Astrocyte (in vitro differentiated cells and primary cell): ENCODE results near the gene SLC47A2. TPM values are rescaled to one million over a fixed set of nuclear protein-coding genes. Genes with fewer than 3 reads are reported as not detected.

ENCODE experiments used
- DNase-seq: peaks from one replicate; pipeline ENCODE4 v3.0.0-alpha.2; 2010; ENCODE audit warnings: low read depth
- FAIRE-seq: peaks from 2 replicates; lab custom pipeline; 2011; peaks lifted over from hg19 to GRCh38; lab: Jason Lieb, UNC
- H2AFZ ChIP-seq: 2 replicates; pipeline ENCODE4 v1.6.0; 2012; ENCODE audit warnings: low read depth, low read length, inconsistent platforms
- H3K27ac ChIP-seq: 2 replicates; pipeline ENCODE4 v1.5.1; 2011; ENCODE audit warnings: low read depth, low read length, inconsistent platforms
- H3K27me3 ChIP-seq: 2 replicates; pipeline ENCODE4 v1.6.0; 2011; ENCODE audit warnings: low read length, inconsistent platforms; ENCODE audit not compliant: insufficient read depth
- H3K36me3 ChIP-seq: 2 replicates; pipeline ENCODE4 v1.5.1; 2011; ENCODE audit warnings: low read length, inconsistent platforms; ENCODE audit not compliant: insufficient read depth
- H3K4me1 ChIP-seq: 2 replicates; pipeline ENCODE4 v1.5.1; 2011; ENCODE audit warnings: low read length, inconsistent platforms; ENCODE audit not compliant: insufficient read depth
- H3K4me2 ChIP-seq: 2 replicates; pipeline ENCODE4 v1.6.0; 2012; ENCODE audit warnings: low read length, inconsistent platforms
- H3K4me3 ChIP-seq: 2 replicates; pipeline ENCODE4 v1.5.1; 2011; ENCODE audit warnings: low read depth, mild to moderate bottlenecking, low read length, inconsistent platforms; ENCODE audit not compliant: insufficient read depth
- H3K79me2 ChIP-seq: 2 replicates; pipeline ENCODE4 v1.6.0; 2012; ENCODE audit warnings: mild to moderate bottlenecking, low read length, inconsistent platforms; ENCODE audit not compliant: insufficient read depth
- H3K9ac ChIP-seq: 2 replicates; pipeline ENCODE4 v1.6.0; 2012; ENCODE audit warnings: mild to moderate bottlenecking, low read length, inconsistent platforms
- H3K9me3 ChIP-seq: 2 replicates; pipeline ENCODE4 v1.5.1; 2012; ENCODE audit warnings: low read depth, mild to moderate bottlenecking, low read length, inconsistent platforms; ENCODE audit not compliant: insufficient read depth
- H4K20me1 ChIP-seq: 2 replicates; pipeline ENCODE4 v1.6.0; 2012; ENCODE audit warnings: low read length, inconsistent platforms; ENCODE audit not compliant: insufficient read depth
- H3K27ac Mint-ChIP-seq: one replicate; pipeline ENCODE4 v1.8.0; 2021; ENCODE audit warnings: mild to moderate bottlenecking, mixed read lengths; ENCODE audit not compliant: unreplicated experiment
- H3K27me3 Mint-ChIP-seq: one replicate; pipeline ENCODE4 v1.8.0; 2021; ENCODE audit warnings: low read depth, mixed read lengths; ENCODE audit not compliant: unreplicated experiment
- H3K36me3 Mint-ChIP-seq: one replicate; pipeline ENCODE4 v1.8.0; 2021; ENCODE audit warnings: low read depth, mixed read lengths; ENCODE audit not compliant: unreplicated experiment
- H3K4me1 Mint-ChIP-seq: one replicate; pipeline ENCODE4 v1.8.0; 2021; ENCODE audit warnings: low read depth, mixed read lengths; ENCODE audit not compliant: unreplicated experiment
- H3K4me3 Mint-ChIP-seq: one replicate; pipeline ENCODE4 v1.8.0; 2021; ENCODE audit warnings: mild to moderate bottlenecking, moderate library complexity, mixed read lengths; ENCODE audit not compliant: unreplicated experiment
- H3K9me3 Mint-ChIP-seq: one replicate; pipeline ENCODE4 v1.8.0; 2021; ENCODE audit warnings: mild to moderate bottlenecking, mixed read lengths; ENCODE audit not compliant: unreplicated experiment
- EZH2 ChIP-seq: IDR thresholded peaks from 2 replicates; pipeline ENCODE4 v1.6.1; 2012; ENCODE audit warnings: mild to moderate bottlenecking, low read length, inconsistent platforms; ENCODE audit not compliant: insufficient read depth
- total RNA-seq: library from RNA; stranded (reverse); gene quantifications from 2 replicates; pipeline ENCODE4 v1.2.1, GENCODE V29; 2021
- TF ChIP-seq, protein P1 (sequence below): IDR thresholded peaks from 2 replicates; pipeline ENCODE4 v1.5.1; 2011; ENCODE audit warnings: low read depth, mild to moderate bottlenecking, inconsistent platforms, low read length, moderate library complexity; ENCODE audit not compliant: insufficient read depth

Gene SLC47A2
- total RNA-seq, 1 donor from 2014 or later: not detected

DNA sequence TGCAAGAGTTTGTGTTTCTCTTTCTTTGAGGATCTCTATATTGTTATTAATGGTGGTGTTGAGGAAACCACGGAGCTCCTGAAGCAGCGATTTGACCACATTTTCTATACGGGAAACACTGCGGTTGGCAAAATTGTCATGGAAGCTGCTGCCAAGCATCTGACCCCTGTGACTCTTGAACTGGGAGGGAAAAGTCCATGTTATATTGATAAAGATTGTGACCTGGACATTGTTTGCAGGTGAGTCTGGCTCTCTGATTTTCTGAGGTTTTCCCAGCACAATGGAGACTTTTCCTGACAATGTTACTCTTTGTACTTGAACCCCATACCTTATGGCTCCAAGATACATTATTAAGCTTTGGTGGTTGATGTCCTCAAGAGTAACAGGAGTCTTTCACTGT, 60.0 kb downstream of the SLC47A2 start:
- DNase-seq (no peak), FAIRE-seq (no peak)
- Mint-ChIP-seq H3K36me3 (peaks cover 24% of the 10 kb centered on the region), H3K4me1 (peaks cover 5% of the 10 kb centered on the region), H3K27me3 (no peaks in the 10 kb centered on the region), H3K27ac (no peak overlapping the region), H3K9me3 (peaks cover 2% of the 10 kb centered on the region), H3K4me3 (no peak overlapping the region)
- Histone ChIP-seq H3K27ac (no peak overlapping the region), H3K4me2 (no peak overlapping the region), H3K27me3 (no peaks in the 10 kb centered on the region), H3K79me2 (no peaks in the 10 kb centered on the region), H3K4me1 (peaks cover 2% of the 10 kb centered on the region), H3K9ac (no peak overlapping the region), H3K9me3 (peaks cover 3% of the 10 kb centered on the region), H2AFZ (no peak overlapping the region), H4K20me1 (no peaks in the 10 kb centered on the region), H3K36me3 (no peaks in the 10 kb centered on the region), H3K4me3 (no peak overlapping the region)
- TF ChIP-seq, protein P1, sequence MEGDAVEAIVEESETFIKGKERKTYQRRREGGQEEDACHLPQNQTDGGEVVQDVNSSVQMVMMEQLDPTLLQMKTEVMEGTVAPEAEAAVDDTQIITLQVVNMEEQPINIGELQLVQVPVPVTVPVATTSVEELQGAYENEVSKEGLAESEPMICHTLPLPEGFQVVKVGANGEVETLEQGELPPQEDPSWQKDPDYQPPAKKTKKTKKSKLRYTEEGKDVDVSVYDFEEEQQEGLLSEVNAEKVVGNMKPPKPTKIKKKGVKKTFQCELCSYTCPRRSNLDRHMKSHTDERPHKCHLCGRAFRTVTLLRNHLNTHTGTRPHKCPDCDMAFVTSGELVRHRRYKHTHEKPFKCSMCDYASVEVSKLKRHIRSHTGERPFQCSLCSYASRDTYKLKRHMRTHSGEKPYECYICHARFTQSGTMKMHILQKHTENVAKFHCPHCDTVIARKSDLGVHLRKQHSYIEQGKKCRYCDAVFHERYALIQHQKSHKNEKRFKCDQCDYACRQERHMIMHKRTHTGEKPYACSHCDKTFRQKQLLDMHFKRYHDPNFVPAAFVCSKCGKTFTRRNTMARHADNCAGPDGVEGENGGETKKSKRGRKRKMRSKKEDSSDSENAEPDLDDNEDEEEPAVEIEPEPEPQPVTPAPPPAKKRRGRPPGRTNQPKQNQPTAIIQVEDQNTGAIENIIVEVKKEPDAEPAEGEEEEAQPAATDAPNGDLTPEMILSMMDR: no peak
- TF ChIP-seq EZH2: no peak

DNA sequence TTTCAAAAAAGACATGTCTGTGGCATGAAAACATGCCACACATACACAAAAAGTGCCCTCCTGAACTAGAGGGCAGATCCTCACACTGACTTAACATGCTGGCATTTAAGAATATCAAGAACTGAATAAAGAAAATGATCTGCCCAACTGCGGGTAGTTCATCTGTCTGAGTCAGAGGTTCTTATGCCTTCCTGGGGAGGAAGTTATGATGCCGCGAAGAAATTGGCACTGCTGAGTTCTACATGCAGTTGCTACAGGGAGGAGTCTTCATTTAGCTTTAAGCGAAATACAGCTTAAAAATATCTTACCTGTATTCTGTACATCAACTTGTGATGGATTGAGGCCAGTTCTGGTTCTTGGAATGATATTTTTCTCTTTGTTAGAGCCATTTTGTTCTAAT, 61.5 kb downstream of the SLC47A2 start:
- no peaks in the 10 kb centered on the region for H3K36me3 ChIP-seq
- H4K20me1 ChIP-seq: no peaks in the 10 kb centered on the region
- H3K4me3 ChIP-seq: no peak overlapping the region
- FAIRE-seq (no peak), DNase-seq (no peak)
- no peak overlapping the region for H2AFZ ChIP-seq
- H3K9ac ChIP-seq: no peak overlapping the region
- Mint-ChIP-seq H3K27ac (no peak overlapping the region), H3K4me3 (no peak overlapping the region), H3K9me3 (peaks cover 2% of the 10 kb centered on the region), H3K27me3 (no peaks in the 10 kb centered on the region), H3K36me3 (peaks cover 21% of the 10 kb centered on the region), H3K4me1 (peaks cover 8% of the 10 kb centered on the region)
- no peaks in the 10 kb centered on the region for H3K79me2 ChIP-seq
- no peak overlapping the region for H3K27ac ChIP-seq
- no peak for TF ChIP-seq EZH2
- TF ChIP-seq, protein P1: no peak
- no peak overlapping the region for H3K4me2 ChIP-seq
- peaks cover 4% of the 10 kb centered on the region for H3K4me1 ChIP-seq
- H3K9me3 ChIP-seq: peaks cover 3% of the 10 kb centered on the region
- no peaks in the 10 kb centered on the region for H3K27me3 ChIP-seq

DNA sequence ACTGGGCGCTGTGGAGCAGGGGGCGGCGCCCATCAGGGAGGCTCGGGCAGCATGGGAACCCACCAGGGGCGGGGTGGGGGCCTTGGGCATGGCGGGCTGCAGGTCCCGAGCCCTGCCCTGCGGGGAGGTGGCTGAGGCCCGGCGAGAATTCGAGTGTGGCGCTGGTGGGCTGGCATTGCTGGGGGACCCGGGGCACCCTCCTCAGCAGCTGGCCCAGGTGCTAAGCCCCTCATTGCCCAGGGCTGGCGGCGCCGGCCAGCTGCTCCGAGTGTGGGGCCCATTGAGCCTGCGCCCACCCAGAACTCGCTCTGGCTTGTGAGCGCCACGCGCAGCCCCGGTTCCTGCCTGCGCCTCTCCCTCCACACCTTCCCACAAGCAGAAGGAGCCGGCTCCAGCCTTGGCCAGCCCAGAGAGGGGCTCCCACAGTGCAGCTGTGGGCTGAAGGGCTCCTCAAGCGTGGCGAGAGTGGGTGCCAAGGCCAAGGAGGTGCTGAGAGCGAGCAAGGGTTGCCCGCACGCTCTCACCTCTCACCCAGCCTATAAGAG, 62.0 kb downstream of the SLC47A2 start:
- no peak overlapping the region for H2AFZ ChIP-seq
- Mint-ChIP-seq H3K4me3 (no peak overlapping the region), H3K9me3 (peaks cover 2% of the 10 kb centered on the region), H3K27me3 (no peaks in the 10 kb centered on the region), H3K36me3 (peaks cover 21% of the 10 kb centered on the region), H3K27ac (no peak overlapping the region), H3K4me1 (peaks cover 8% of the 10 kb centered on the region)
- FAIRE-seq: no peak
- TF ChIP-seq, protein P1: no peak
- no peak for TF ChIP-seq EZH2
- peaks cover 4% of the 10 kb centered on the region for H3K4me1 ChIP-seq
- no peak overlapping the region for H3K4me2 ChIP-seq
- no peaks in the 10 kb centered on the region for H4K20me1 ChIP-seq
- no peaks in the 10 kb centered on the region for H3K79me2 ChIP-seq
- H3K27me3 ChIP-seq: no peaks in the 10 kb centered on the region
- no peak overlapping the region for H3K4me3 ChIP-seq
- no peaks in the 10 kb centered on the region for H3K36me3 ChIP-seq
- no peak overlapping the region for H3K27ac ChIP-seq
- H3K9me3 ChIP-seq: peaks cover 3% of the 10 kb centered on the region
- DNase-seq: no peak
- no peak overlapping the region for H3K9ac ChIP-seq
